ENCODE data around the gene FAN1. TPM values are rescaled to one million over a fixed set of nuclear protein-coding genes. Genes with fewer than 3 reads are reported as not detected.

Gene FAN1
- total RNA-seq, 6 experiments from 2014 or later, result 7.6 to 16.3 (median 13.3) TPM

DNA sequence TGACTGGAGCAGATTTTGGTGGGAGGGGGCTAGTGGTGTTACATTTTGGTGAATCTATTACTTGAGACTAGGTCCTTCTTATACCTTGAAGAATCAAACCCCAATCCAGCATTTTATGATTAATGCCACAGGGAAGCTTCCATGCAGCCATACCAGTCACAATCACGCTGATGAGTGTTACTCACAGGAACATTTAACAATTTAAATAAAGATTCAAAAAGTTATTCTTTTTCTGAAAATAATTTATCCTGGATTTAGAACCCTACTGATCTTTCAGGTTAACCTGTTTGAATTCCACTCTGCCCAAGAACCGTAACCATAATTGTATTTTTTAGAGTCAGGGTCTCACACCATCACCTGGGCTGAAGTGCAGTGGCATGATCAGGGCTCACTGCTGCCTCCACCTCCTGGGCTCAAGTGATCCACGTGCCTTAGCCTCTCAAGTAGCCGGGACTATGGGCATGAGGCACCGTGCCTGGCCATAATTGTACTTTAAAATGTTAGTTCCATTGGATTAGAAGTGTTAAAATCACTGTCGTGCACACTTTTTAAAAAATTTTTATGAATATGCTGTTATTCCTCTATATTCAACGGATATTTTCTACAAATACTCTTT, 88.6 kb downstream of the FAN1 start:
- no peaks in the 10 kb centered on the region for H3K27me3 ChIP-seq
- TF ChIP-seq POLR2A (IDR thresholded peaks at IDR 0.05), result no peak
- TF ChIP-seq, protein P1, sequence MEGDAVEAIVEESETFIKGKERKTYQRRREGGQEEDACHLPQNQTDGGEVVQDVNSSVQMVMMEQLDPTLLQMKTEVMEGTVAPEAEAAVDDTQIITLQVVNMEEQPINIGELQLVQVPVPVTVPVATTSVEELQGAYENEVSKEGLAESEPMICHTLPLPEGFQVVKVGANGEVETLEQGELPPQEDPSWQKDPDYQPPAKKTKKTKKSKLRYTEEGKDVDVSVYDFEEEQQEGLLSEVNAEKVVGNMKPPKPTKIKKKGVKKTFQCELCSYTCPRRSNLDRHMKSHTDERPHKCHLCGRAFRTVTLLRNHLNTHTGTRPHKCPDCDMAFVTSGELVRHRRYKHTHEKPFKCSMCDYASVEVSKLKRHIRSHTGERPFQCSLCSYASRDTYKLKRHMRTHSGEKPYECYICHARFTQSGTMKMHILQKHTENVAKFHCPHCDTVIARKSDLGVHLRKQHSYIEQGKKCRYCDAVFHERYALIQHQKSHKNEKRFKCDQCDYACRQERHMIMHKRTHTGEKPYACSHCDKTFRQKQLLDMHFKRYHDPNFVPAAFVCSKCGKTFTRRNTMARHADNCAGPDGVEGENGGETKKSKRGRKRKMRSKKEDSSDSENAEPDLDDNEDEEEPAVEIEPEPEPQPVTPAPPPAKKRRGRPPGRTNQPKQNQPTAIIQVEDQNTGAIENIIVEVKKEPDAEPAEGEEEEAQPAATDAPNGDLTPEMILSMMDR (IDR thresholded peaks at IDR 0.05), result no peak
- WGBS (ENCODE audit: insufficient coverage, low coverage, low lambda C conversion rate, missing lambda C conversion rate), result 69% methylated on average over 7 of the region's 7 CpGs
- H3K9me3 ChIP-seq, result no peaks in the 10 kb centered on the region
- ATAC-seq (no peak), DNase-seq (no peak)
- H3K4me3 ChIP-seq, result peak overlapping the region; percentile 60 to 94 (median 69)
- intact Hi-C loops (cut with DNase I), result no loop called here
- peaks cover 0 to 31% (median 6%) of the 10 kb centered on the region in 4 donors for H3K4me1 ChIP-seq
- no peaks in the 10 kb centered on the region for H3K36me3 ChIP-seq
- H3K27ac ChIP-seq, result peak overlapping the region; percentile 92 to 98 (median 96)

Small RNA genes lying within 50 kb of the gene (small RNA-seq; reads per million reads assigned to genes)
- 0 reads per million in 2 experiments for gene RNU6-466P

Other genes with a start within 250 kb of the FAN1 start
- 10 to 100 TPM; 16.2 to 29.1 (median 22.3) TPM for gene MTMR10, start 87.7 kb downstream of the FAN1 start, total RNA-seq
- not detected for gene TRPM1, start 197.8 kb downstream of the FAN1 start, total RNA-seq

All from right lobe of liver (tissue), 6 donors.